ENCODE data around the gene PTPRT. TPM values are rescaled to one million over a fixed set of nuclear protein-coding genes. Genes with fewer than 3 reads are reported as not detected.

Gene PTPRT
- polyA plus RNA-seq, 2 of the 4 experiments (the other 2 are of a cell fraction): not detected

DNA sequence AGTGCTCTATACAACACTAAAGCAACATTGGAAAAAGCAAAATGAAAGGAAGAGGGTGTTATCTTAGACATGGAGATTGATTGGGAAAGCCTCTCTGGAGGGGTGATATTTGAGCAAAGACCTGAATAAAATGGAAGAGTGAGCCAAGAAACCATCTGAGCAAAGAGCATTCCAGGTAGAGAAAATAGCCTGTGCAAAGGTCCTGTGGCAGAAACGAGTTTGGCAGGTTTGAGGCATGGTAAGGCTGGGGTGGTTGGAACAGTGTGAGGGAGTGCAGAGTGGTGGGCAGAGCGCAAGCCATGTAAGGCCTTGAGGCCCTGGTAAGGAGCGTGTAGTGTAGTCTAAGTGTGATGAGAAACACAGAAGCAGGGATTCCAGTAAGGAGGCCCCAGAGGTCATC is 40.0 kb upstream of the PTPRT start:
- no peak for FAIRE-seq
- 41% methylated on average over 3 of the region's 3 CpGs for WGBS (ENCODE audit: missing lambda C conversion rate)
- DNase-seq (ENCODE audit: low read depth in 1 of 2, low spot score in 1 of 2): no peak
- CTCF ChIA-PET: no interaction called here
- Histone ChIP-seq H3K4me2 (no peak overlapping the region), H3K9me3 (no peaks in the 10 kb centered on the region), H3K27ac (no peak overlapping the region), H3K4me1 (no peaks in the 10 kb centered on the region), H3K4me3 (no peak overlapping the region)
- no peak for ATAC-seq
- TF ChIP-seq, protein P1, sequence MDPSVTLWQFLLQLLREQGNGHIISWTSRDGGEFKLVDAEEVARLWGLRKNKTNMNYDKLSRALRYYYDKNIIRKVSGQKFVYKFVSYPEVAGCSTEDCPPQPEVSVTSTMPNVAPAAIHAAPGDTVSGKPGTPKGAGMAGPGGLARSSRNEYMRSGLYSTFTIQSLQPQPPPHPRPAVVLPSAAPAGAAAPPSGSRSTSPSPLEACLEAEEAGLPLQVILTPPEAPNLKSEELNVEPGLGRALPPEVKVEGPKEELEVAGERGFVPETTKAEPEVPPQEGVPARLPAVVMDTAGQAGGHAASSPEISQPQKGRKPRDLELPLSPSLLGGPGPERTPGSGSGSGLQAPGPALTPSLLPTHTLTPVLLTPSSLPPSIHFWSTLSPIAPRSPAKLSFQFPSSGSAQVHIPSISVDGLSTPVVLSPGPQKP (IDR thresholded peaks at IDR 0.05; ENCODE audit: low read depth, low read length): no peak
- no peak for TF ChIP-seq CBX2 (IDR thresholded peaks at IDR 0.05; ENCODE audit: borderline replicate concordance, low read depth)
- no peak for TF ChIP-seq KDM1A (IDR thresholded peaks at IDR 0.05; ENCODE audit: low read depth)
- TF ChIP-seq PHF8 (IDR thresholded peaks at IDR 0.05; ENCODE audit: borderline replicate concordance, low read depth): no peak
- TF ChIP-seq CHD2 (IDR thresholded peaks at IDR 0.05; ENCODE audit: low read length, partially characterized antibody): no peak
- TF ChIP-seq, protein P2, sequence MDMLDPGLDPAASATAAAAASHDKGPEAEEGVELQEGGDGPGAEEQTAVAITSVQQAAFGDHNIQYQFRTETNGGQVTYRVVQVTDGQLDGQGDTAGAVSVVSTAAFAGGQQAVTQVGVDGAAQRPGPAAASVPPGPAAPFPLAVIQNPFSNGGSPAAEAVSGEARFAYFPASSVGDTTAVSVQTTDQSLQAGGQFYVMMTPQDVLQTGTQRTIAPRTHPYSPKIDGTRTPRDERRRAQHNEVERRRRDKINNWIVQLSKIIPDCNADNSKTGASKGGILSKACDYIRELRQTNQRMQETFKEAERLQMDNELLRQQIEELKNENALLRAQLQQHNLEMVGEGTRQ (IDR thresholded peaks at IDR 0.05): no peak
- TF ChIP-seq RNF2 (IDR thresholded peaks at IDR 0.05; ENCODE audit: borderline replicate concordance, low read depth): no peak
- TF ChIP-seq, protein P3, sequence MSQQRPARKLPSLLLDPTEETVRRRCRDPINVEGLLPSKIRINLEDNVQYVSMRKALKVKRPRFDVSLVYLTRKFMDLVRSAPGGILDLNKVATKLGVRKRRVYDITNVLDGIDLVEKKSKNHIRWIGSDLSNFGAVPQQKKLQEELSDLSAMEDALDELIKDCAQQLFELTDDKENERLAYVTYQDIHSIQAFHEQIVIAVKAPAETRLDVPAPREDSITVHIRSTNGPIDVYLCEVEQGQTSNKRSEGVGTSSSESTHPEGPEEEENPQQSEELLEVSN (IDR thresholded peaks at IDR 0.05; ENCODE audit: borderline replicate concordance, low read depth): no peak
- TF ChIP-seq HEYL (CRISPR knock-in tag; IDR thresholded peaks at IDR 0.05): no peak
- TF ChIP-seq, protein P4, sequence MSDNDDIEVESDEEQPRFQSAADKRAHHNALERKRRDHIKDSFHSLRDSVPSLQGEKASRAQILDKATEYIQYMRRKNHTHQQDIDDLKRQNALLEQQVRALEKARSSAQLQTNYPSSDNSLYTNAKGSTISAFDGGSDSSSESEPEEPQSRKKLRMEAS (IDR thresholded peaks at IDR 0.05): no peak
- TF ChIP-seq, protein P5, sequence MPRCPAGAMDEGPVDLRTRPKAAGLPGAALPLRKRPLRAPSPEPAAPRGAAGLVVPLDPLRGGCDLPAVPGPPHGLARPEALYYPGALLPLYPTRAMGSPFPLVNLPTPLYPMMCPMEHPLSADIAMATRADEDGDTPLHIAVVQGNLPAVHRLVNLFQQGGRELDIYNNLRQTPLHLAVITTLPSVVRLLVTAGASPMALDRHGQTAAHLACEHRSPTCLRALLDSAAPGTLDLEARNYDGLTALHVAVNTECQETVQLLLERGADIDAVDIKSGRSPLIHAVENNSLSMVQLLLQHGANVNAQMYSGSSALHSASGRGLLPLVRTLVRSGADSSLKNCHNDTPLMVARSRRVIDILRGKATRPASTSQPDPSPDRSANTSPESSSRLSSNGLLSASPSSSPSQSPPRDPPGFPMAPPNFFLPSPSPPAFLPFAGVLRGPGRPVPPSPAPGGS (IDR thresholded peaks at IDR 0.05): no peak
- TF ChIP-seq RAD21 (conservative IDR thresholded peaks at IDR 0.05 in 1 of 2, IDR thresholded peaks at IDR 0.05 in 1 of 2): no peak
- TF ChIP-seq, protein P6, sequence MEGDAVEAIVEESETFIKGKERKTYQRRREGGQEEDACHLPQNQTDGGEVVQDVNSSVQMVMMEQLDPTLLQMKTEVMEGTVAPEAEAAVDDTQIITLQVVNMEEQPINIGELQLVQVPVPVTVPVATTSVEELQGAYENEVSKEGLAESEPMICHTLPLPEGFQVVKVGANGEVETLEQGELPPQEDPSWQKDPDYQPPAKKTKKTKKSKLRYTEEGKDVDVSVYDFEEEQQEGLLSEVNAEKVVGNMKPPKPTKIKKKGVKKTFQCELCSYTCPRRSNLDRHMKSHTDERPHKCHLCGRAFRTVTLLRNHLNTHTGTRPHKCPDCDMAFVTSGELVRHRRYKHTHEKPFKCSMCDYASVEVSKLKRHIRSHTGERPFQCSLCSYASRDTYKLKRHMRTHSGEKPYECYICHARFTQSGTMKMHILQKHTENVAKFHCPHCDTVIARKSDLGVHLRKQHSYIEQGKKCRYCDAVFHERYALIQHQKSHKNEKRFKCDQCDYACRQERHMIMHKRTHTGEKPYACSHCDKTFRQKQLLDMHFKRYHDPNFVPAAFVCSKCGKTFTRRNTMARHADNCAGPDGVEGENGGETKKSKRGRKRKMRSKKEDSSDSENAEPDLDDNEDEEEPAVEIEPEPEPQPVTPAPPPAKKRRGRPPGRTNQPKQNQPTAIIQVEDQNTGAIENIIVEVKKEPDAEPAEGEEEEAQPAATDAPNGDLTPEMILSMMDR (IDR thresholded peaks at IDR 0.05): no peak
- no peak for TF ChIP-seq NPAS2 (CRISPR knock-in tag; IDR thresholded peaks at IDR 0.05; ENCODE audit: borderline replicate concordance)
- no peak for TF ChIP-seq CEBPB (IDR thresholded peaks at IDR 0.05)
- TF ChIP-seq SREBF2 (IDR thresholded peaks at IDR 0.05): no peak
- TF ChIP-seq HOXB5 (CRISPR knock-in tag; IDR thresholded peaks at IDR 0.05): no peak
- no peak for TF ChIP-seq ZNF302 (CRISPR knock-in tag; IDR thresholded peaks at IDR 0.05)
- TF ChIP-seq, protein P7, sequence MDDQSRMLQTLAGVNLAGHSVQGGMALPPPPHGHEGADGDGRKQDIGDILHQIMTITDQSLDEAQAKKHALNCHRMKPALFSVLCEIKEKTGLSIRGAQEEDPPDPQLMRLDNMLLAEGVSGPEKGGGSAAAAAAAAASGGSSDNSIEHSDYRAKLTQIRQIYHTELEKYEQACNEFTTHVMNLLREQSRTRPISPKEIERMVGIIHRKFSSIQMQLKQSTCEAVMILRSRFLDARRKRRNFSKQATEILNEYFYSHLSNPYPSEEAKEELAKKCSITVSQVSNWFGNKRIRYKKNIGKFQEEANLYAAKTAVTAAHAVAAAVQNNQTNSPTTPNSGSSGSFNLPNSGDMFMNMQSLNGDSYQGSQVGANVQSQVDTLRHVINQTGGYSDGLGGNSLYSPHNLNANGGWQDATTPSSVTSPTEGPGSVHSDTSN (IDR thresholded peaks at IDR 0.05): no peak
- TF ChIP-seq TFCP2L1 (CRISPR knock-in tag; IDR thresholded peaks at IDR 0.05): no peak
- POLR2A ChIA-PET: no interaction called here

DNA sequence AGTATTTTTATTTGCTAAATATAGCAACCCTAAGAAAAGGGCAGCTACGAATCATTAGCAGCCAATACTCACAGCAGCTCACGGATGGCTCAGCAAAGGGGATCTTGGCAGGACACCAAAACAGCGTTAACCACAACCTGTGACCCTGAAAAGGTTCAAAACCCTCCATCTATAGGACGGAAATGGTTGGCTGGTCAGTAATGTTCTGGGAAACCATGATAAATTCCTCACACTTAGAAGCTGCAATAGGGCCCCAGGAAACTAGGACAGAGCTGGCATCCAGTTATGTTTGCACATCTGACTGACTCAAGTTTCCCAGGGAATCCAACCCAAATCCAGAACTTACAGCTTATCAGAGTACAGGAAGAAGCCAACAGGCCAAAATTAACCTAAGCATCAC is 30.9 kb upstream of the PTPRT start:
- Histone ChIP-seq H3K4me1 (no peaks in the 10 kb centered on the region), H3K4me2 (no peak overlapping the region), H3K9me3 (no peaks in the 10 kb centered on the region), H3K27ac (no peak overlapping the region), H3K4me3 (no peak overlapping the region)
- ChIA-PET POLR2A (no interaction called here), CTCF (no interaction called here)
- 2% methylated on average over 4 of the region's 4 CpGs for WGBS (ENCODE audit: missing lambda C conversion rate)
- FAIRE-seq: no peak
- TF ChIP-seq FOSL2 (IDR thresholded peaks at IDR 0.05): no peak
- no peak for TF ChIP-seq FOSL2 (CRISPR knock-in tag; IDR thresholded peaks at IDR 0.05)
- no peak for TF ChIP-seq MAFK (IDR thresholded peaks at IDR 0.05; ENCODE audit: partially characterized antibody)
- no peak for TF ChIP-seq ZSCAN20 (CRISPR knock-in tag; IDR thresholded peaks at IDR 0.05)
- no peak for TF ChIP-seq ESRRA (IDR thresholded peaks at IDR 0.05; ENCODE audit: borderline replicate concordance, low read length)
- TF ChIP-seq ZNF302 (CRISPR knock-in tag; IDR thresholded peaks at IDR 0.05): no peak
- TF ChIP-seq, protein P4 (IDR thresholded peaks at IDR 0.05): no peak
- TF ChIP-seq ZFP36 (IDR thresholded peaks at IDR 0.05; ENCODE audit: borderline replicate concordance, partially characterized antibody): no peak
- TF ChIP-seq HEYL (CRISPR knock-in tag; IDR thresholded peaks at IDR 0.05): no peak
- no peak for TF ChIP-seq EHF (CRISPR knock-in tag; IDR thresholded peaks at IDR 0.05)
- no peak for TF ChIP-seq TP53 (CRISPR knock-in tag; IDR thresholded peaks at IDR 0.05)
- no peak for ATAC-seq
- no peak for DNase-seq (ENCODE audit: low read depth in 1 of 2, low spot score in 1 of 2)

Data from A549 (cell line).